NCI-H446 treated with DMSO at 0.1 percent for 48 hours (cell line): ENCODE results near the gene LMNA.
"Not testable (repeated sequence)": the region's sequence is repeated elsewhere in the genome, so short reads cannot be mapped to it uniquely, and the experiment has no call there.

Experiments used
- DNase-seq: peaks from one replicate; lab custom pipeline; 2025; lab: John Stamatoyannopoulos, UW

The LMNA gene

GRCh38 chr1:156164125-156164831, 49.8 kb downstream of the LMNA start:
- DNase-seq, result no peak

DNA sequence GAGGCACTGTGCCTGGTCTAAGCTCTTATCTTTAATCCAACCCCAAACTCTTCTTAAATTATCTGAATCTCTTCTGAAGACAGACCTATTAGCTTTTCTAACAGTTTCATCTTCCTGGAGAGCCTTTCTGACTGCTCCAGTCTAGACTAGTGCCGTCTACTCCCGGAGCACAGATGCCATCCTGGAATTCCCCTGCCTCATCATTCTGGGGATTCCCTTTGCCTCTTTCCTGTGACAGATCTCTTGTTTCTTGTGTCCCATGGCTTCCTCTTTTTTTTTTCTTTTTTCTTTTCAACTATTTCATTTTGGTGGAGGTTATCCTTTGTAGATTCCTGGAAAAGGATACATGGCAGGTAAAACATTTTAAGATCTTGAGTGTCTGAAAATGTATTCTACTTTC, 50.6 kb downstream of the LMNA start:
- DNase-seq, result no peak

DNA sequence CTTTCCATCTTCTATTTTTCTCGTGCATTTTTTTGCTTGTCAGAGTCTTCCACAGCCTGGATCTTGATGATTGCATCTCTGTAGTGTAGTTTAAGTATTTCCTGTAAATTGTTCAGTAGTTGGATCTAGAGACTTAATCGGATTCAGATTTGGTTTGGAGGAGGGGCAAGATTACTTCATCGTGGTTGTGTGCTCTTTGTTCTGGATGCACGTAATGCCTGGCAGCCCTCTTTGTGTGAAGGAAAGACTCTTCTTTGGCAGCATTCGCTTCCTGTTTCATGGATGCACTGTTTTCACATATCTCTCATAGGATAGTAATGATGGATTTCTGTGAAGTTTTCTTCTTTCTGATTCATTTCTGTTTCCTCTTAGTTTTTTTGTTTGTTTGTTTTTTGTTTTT, 53.0 kb downstream of the LMNA start:
- no peak for DNase-seq

DNA sequence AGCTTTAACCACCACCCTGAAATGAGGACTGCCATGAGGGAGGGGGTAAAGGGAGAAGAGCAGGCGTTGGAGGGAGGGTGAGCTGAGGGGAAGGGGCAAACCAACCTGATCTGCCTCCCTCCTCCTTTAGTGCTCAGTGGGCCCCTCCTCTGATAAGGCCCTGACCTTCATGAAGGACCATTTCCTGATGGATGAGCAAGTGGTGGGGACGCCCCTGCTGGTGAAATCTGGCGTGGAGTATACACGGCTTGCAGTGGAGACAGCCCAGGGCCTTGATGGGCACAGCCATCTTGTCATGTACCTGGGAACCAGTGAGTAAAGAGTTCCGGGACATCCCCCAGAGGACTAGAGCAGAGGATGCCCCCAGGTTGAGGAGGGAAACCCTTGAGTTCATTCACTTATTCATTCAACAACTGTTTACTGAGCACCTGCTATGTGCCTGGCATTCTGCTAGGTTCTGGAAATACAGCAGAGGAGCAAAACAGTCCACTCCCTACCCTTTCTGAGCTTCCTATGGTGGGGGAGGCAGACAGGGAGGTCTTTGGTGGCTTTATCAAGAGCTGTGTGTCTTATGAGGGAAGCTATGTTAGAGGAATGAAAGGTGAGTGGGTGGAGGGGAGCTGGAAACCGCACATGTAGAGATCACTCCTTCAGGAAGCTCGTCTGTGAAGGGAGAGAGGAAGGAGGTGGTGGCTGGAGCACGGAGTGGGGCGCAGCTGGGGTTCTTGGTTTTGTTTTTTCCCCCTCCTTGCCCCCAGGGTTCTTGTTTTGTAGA, 58.4 kb downstream of the LMNA start:
- DNase-seq, result no peak

GRCh38 chr1:156176610-156177210, 62.2 kb downstream of the LMNA start:
- DNase-seq, result no peak

GRCh38 chr1:156177919-156178654, 63.6 kb downstream of the LMNA start:
- DNase-seq, result no peak

DNA sequence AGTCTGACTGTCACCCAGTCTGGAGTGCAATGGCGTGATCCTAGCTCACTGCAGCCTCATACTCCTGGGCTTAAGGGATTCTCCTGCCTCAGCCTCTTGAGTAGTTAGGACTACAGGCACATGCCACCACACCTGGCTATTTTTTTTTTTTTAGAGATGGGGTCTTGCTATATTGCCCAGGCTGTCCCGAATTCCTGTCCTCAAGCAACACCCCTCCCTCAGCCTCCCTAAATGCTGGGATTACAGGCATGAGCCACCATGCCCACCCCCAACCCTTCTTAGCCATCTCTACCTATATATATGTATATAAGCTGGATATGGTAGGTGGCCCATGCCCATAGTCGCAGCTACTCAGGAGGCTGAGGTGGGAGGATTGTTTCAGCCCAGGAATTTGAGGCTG, 66.0 kb downstream of the LMNA start:
- DNase-seq, result no peak

DNA sequence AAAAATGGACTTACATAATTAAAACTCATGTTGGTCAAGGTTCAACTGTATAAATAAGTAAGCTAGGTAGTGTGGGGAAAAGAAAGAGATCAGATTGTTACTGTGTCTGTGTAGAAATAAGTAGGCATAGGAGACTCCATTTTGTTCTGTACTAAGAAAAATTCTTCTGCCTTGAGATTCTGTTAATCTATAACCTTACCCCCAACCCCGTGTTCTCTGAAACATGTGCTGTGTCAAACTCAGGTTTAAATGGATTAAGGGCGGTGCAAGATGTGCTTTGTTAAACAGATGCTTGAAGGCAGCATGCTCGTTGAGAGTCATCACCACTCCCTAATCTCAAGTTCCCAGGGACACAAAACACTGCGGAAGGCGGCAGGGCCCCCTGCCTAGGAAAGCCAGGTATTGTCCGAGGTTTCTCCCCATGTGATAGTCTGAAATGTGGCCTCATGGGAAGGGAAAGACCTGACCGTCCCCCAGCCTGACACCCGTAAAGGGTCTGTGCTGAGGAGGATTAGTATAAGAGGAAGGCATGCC, 66.9 kb downstream of the LMNA start:
- not testable (repeated sequence) for DNase-seq

DNA sequence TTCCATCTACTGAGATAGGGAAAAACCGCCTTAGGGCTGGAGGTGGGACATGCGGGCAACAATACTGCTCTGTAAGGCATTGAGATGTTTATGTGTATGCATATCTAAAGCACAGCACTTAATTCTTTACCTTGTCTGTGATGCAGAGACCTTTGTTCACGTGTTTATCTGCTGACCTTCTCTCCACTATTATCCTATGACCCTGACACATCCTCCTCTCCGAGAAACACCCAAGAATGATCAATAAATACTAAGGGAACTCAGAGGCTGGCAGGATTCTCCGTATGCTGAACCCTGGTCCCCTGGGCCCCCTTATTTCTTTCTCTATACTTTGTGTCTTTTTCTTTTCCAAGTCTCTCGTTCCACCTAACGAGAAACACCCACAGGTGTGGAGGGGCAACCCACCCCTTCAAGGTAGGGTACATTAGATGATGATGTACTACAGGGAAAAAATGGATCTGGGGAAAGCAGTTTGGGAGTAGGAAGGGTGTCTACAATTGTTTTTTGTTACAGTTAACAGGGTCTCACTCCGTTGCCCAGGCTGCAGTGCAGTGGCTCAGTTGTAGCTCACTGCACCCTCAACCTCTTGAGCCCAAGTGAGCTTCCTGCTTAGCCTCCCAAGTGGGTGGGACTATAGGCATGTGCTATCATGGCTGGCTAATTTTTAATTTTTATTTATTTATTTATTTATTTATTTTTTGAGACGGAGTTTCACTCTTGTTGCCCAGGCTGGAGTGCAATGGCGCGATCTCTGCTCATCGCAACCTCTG, 67.7 kb downstream of the LMNA start:
- DNase-seq, result not testable (repeated sequence)

DNA sequence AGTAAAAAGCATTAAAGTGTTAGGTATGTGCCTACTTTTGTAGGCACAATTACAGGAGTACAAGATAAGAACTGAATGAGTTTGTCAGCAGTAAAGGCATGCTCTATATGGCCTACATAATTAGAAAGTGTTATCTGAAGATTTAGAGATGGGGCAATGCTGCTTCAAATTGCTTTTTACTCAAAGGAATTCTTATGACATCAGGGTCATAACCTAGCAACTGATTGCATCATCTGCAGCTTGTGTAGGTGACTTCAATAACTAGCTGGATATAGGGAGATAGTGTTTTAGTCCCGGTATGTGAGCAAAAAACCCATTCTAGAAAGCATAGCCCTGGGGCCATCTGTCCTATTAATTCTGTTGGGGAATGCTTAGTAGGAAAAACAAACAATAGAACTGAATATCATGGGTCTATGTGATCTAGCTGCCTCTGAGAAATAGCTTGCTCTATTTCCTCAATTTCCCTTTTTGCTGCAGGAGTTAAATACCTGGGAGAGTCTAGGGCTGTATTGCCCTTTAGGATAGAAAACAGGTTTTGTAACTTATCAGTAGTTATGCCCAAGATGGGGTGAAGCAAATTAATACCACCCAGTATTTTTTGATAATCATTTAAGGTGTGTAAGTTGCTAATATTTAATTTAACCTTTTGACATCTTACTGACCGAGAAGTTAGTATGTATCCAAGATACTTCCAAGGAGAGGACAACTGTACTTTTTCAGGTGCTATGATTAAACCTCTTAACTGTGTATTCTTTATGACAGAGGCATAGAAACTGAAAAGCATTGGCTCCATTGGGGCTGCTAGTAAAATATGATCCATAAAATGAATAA, 72.1 kb downstream of the LMNA start:
- DNase-seq, result not testable (repeated sequence)
